Transverse colon (tissue), 4 donors: ENCODE data around the gene FAM89A. TPM values are rescaled to one million over a fixed set of nuclear protein-coding genes. Genes with fewer than 3 reads are reported as not detected.

ENCODE experiments used
- DNase-seq: peaks from one replicate; pipeline ENCODE4 v3.0.0-alpha.2; 2019
- H3K27ac ChIP-seq, 4 donors: fragments of 200-600 bp; sonication (generic); 2 replicates each; pipeline ENCODE4 v1.5.1; 2016 to 2018; ENCODE audit warnings: inconsistent platforms in 4 of 4
- H3K27me3 ChIP-seq: fragments of 200-600 bp; sonication (generic); 2 replicates; pipeline ENCODE4 v1.5.1; 2017; ENCODE audit warnings: inconsistent platforms
- H3K36me3 ChIP-seq, 4 donors: fragments of 200-600 bp; sonication (generic); 2 replicates each; pipeline ENCODE4 v1.5.1; 2017 to 2019; ENCODE audit warnings: inconsistent platforms in 4 of 4
- H3K4me1 ChIP-seq, 4 donors: fragments of 200-600 bp; sonication (generic); 2 replicates each; pipeline ENCODE4 v1.5.1; 2017 to 2020; ENCODE audit warnings: inconsistent platforms in 4 of 4
- H3K4me3 ChIP-seq, 4 donors: fragments of 200-600 bp; sonication (generic); 1 replicate in 1 of 4; 2 replicates in 3 of 4; pipeline versions ENCODE4 v1.5.1 to v1.6.1; 2017 to 2019; ENCODE audit warnings: inconsistent platforms in 4 of 4
- H3K9me3 ChIP-seq, 2 donors: fragments of 200-600 bp; sonication (generic); 2 replicates each; pipeline ENCODE4 v1.5.1; 2017 to 2019; ENCODE audit warnings: inconsistent platforms in 2 of 2
- CTCF ChIP-seq, 5 experiments: fragments of 200-600 bp in 3 of 5; fragments of 450-650 bp in 2 of 5; sonication (generic) in 3 of 5; IDR thresholded peaks; 1 replicate in 2 of 5; 2 replicates in 3 of 5; pipeline ENCODE4 v1.5.1; 2016 to 2017; ENCODE audit warnings: antibody characterized with exemption in 5 of 5, inconsistent platforms in 3 of 5, mild to moderate bottlenecking in 2 of 5, moderate library complexity in 1 of 5
- EP300 ChIP-seq: sonication (generic); formaldehyde crosslinking; IDR thresholded peaks from one replicate; pipeline ENCODE4 v1.6.1; 2017; ENCODE audit warnings: antibody characterized with exemption, low read depth
- POLR2A ChIP-seq: fragments of 450-650 bp; IDR thresholded peaks from one replicate; pipeline ENCODE4 v1.6.1; 2016; ENCODE audit warnings: antibody characterized with exemption, mild to moderate bottlenecking, moderate library complexity
- POLR2AphosphoS5 ChIP-seq, 3 donors: sonication (generic); formaldehyde crosslinking; IDR thresholded peaks; one replicate each; pipeline ENCODE4 v1.6.1; 2016; ENCODE audit warnings: antibody characterized with exemption in 3 of 3
- WGBS, 2 donors: methylation state at CpG; one replicate each; pipeline ENCODE4 v1.1.5; 2018; ENCODE audit warnings: low coverage in 1 of 2; 5-methylcytosine and 5-hydroxymethylcytosine counted together
- in situ Hi-C, 4 donors: fragments of 200-750 bp; cut with MboI; loops; one replicate each; pipeline versions ENCODE4 v1.15.0 to v1.15.1; 2017; ENCODE audit warnings: low sequenced_read_pairs in 3 of 4, low pct_ligation_motif_present in 1 of 4, low pct_unique_long_range_greater_than_20kb in 1 of 4
- intact Hi-C: fragments of 100-400 bp; cut with DNase I; formaldehyde crosslinking; loops from one replicate; pipeline ENCODE4 v1.15.1; 2023; ENCODE audit warnings: low total_unique reads
- total RNA-seq, 4 donors: library from RNA; depleted of rRNA; stranded (reverse); fragments of >200 nt; gene quantifications; one replicate each; pipeline ENCODE4 v1.1.0, GENCODE V29; 2016

Gene FAM89A
- total RNA-seq, 4 donors from 2014 or later: 3.3 to 10.7 (median 7.8) TPM

DNA sequence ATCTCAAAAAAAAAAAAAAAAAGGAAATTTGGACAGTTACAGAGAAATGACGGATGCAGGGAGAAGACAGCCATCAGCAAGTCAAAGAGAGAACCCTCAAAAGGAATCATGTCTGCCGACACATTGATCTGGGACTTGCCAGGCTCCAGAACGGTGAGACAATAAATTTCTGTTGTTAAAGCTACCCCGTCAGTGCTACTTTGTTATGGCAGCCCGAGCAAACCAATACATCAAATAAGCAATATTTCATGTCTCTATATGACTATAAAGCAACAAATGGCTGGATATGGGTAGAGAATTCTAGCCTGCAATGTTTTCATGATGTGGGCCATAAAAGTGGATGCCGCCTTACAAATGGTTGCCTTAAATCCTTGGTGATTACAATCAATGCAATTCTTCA lies 23.3 kb upstream of the FAM89A start:
- H3K27me3 ChIP-seq: no peaks in the 10 kb centered on the region
- WGBS, 2 donors: 70 to 76% methylated on average over 6 of the region's 6 CpGs
- DNase-seq: no peak
- H3K4me3 ChIP-seq: no peak overlapping the region
- in situ Hi-C loops (no loop called here), intact Hi-C loops (no loop called here)
- TF ChIP-seq POLR2A: no peak
- TF ChIP-seq POLR2AphosphoS5 (IDR thresholded peaks at IDR 0.05): no peak
- TF ChIP-seq EP300: no peak
- TF ChIP-seq CTCF (IDR thresholded peaks at IDR 0.05): no peak
- H3K36me3 ChIP-seq: no peaks in the 10 kb centered on the region
- H3K9me3 ChIP-seq: no peaks in the 10 kb centered on the region
- no peaks in the 10 kb centered on the region for H3K4me1 ChIP-seq
- no peak overlapping the region for H3K27ac ChIP-seq

DNA sequence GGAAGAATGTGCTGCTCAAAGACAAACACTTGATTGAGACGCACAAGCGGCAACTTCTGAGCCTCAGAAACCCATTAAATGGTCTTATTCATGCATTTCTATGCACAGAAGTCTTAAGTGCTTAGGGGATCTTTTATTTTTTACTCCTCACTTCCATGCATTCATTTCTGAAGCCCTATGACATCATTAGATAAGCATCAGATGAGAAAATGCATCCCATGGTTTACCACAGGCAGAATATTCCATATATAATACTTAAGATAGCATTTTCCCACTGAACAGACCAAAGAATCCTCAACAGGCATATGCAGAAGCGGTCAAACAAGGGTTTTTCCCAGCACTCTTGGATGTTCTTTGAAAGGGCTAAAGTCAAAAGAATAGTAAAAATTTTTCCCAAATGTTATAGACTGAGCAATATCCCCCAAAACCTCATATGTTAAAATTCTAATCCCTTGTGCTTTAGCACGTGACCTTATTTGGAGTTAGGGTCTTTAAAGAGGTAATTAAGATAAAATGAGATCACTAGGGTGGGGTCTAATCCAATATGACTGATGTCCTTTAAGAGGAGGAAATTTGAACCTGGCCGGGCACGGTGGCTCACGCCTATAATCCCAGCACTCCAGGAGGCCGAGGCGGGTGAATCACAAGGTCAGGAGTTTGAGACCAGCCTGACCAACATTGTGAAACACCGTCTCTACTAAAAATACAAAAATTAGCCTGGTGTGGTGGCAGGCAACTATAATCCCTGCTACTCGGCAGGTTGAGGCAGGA lies 22.6 kb upstream of the FAM89A start:
- Histone ChIP-seq H3K27me3 (no peaks in the 10 kb centered on the region), H3K27ac (no peak overlapping the region), H3K4me1 (no peaks in the 10 kb centered on the region), H3K36me3 (no peaks in the 10 kb centered on the region), H3K9me3 (no peaks in the 10 kb centered on the region), H3K4me3 (no peak overlapping the region)
- in situ Hi-C loops: no loop called here
- DNase-seq: no peak
- TF ChIP-seq POLR2A (no peak), POLR2AphosphoS5 (IDR thresholded peaks at IDR 0.05) (no peak), EP300 (no peak), CTCF (IDR thresholded peaks at IDR 0.05) (no peak)
- 82 to 86% methylated on average over 10 to 11 of the region's 11 CpGs for WGBS, 2 donors
- intact Hi-C loops: no loop called here

DNA sequence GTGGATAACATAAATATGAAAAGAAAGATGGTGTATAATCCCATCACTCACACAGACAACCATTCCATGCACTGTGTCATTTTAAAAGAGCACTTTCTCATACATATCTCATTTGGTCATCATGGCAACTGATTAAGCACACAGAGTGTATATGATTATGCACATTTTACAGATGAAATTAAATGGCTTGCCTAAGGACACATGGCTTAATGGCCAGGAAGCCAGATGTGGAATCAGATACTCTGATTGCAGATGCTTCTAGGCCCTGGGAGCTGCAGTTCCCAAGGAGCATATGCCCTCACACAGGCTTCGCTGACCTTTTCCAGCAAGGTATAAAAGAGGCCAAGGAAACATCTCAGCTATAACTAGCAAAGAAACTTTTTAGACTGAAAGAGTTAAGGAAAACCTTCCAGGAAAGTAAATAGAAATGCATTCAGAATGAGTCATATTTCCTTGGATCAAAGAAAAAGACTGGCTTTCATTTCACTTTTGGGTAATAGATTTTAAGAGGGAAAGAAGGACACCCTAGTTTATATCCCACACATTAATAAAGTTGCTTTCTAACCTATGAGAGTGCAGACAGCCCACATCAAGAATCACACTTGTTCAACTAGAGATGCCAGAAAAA lies 19.6 kb upstream of the FAM89A start:
- Histone ChIP-seq H3K9me3 (no peaks in the 10 kb centered on the region), H3K4me1 (no peaks in the 10 kb centered on the region), H3K4me3 (no peak overlapping the region), H3K36me3 (no peaks in the 10 kb centered on the region), H3K27ac (no peak overlapping the region), H3K27me3 (no peaks in the 10 kb centered on the region)
- intact Hi-C loops (no loop called here), in situ Hi-C loops (no loop called here)
- TF ChIP-seq EP300 (no peak), POLR2A (no peak), CTCF (IDR thresholded peaks at IDR 0.05) (no peak), POLR2AphosphoS5 (IDR thresholded peaks at IDR 0.05) (no peak)
- DNase-seq: no peak
- 92% methylated on average over 1 of the region's 1 CpG; no CpG with 5 or more reads in 1 of the 2 donors for WGBS, 2 donors

DNA sequence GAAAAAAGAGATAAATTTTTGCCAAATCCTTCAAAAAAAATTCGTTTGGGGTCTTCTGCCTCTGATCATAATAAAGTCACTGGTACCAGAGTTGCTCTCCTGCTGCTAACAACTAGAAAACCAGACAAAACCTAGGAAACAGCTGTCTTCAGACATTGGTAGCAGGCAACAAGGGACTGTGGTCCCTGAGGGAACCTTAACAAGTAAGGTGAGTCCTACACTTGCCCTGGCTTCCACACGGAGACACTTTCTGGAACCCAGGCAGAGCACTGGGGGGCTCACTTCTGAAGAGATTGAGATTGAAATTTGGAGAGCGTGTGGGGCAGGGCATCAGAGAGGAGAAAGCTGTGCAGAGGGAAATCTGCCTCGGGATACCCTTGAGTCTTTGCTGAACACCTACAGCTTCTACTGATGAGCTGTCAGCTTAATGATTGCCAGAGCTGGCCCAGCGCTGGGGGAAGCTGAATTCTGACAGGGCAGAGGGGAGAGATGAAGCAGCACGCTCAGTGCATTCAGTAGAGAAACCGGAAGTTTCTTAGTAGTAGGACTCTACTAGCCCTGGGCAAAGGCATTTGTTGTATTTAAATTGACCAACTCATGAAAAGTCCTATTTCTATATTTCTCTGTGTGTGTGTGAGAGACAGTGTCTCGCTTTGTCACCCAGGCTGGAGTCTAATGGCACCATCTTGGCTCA lies 18.5 kb upstream of the FAM89A start:
- 42 to 56% methylated on average over 2 to 8 of the region's 8 CpGs for WGBS, 2 donors
- intact Hi-C loops: no loop called here
- DNase-seq: no peak
- Histone ChIP-seq H3K9me3 (no peaks in the 10 kb centered on the region), H3K27me3 (no peaks in the 10 kb centered on the region), H3K36me3 (no peaks in the 10 kb centered on the region), H3K27ac (no peak overlapping the region), H3K4me1 (peaks cover 0 to 8% (median 4%) of the 10 kb centered on the region in 4 donors), H3K4me3 (no peak overlapping the region)
- in situ Hi-C loops: no loop called here
- TF ChIP-seq EP300: no peak
- no peak for TF ChIP-seq POLR2AphosphoS5 (IDR thresholded peaks at IDR 0.05)
- no peak for TF ChIP-seq CTCF (IDR thresholded peaks at IDR 0.05)
- TF ChIP-seq POLR2A: no peak
